IPS-18c (cell line): ENCODE measurements around the gene STK39.

Experiments
- H3K4me3 ChIP-seq: 2 replicates; pipeline ENCODE4 v1.7.0; 2013; ENCODE audit warnings: low read depth, mild to moderate bottlenecking, low read length, moderate library complexity; ENCODE audit not compliant: insufficient read depth
- H3K9me3 ChIP-seq: one replicate; pipeline ENCODE4 v1.6.1; 2013; ENCODE audit warnings: mild to moderate bottlenecking, low read length, moderate library complexity; ENCODE audit not compliant: control insufficient read depth, insufficient read depth

STK39 gene

GRCh38 chr2:168196764-168197180, 50.6 kb downstream of the STK39 start:
- Histone ChIP-seq H3K4me3 (no peak overlapping the region), H3K9me3 (no peaks in the 10 kb centered on the region)

GRCh38 chr2:168194784-168195522, 52.4 kb downstream of the STK39 start:
- Histone ChIP-seq H3K4me3 (no peak overlapping the region), H3K9me3 (no peaks in the 10 kb centered on the region)

GRCh38 chr2:168192839-168193616, 54.4 kb downstream of the STK39 start:
- Histone ChIP-seq H3K9me3 (no peaks in the 10 kb centered on the region), H3K4me3 (no peak overlapping the region)

- Histone ChIP-seq H3K4me3 (no peak overlapping the region), H3K9me3 (no peaks in the 10 kb centered on the region)
Observed at GRCh38 chr2:168191955-168192785, 55.2 kb downstream of the STK39 start.

GRCh38 chr2:168190590-168191336, 56.6 kb downstream of the STK39 start:
- Histone ChIP-seq H3K4me3 (no peak overlapping the region), H3K9me3 (no peaks in the 10 kb centered on the region)

GRCh38 chr2:168189835-168190569, 57.4 kb downstream of the STK39 start:
- H3K4me3 ChIP-seq, result no peak overlapping the region
- H3K9me3 ChIP-seq, result no peaks in the 10 kb centered on the region

- no peak overlapping the region for H3K4me3 ChIP-seq
- no peaks in the 10 kb centered on the region for H3K9me3 ChIP-seq
Observed at GRCh38 chr2:168188002-168188401, 59.4 kb downstream of the STK39 start.

GRCh38 chr2:168186452-168186851, 60.9 kb downstream of the STK39 start:
- H3K4me3 ChIP-seq, result no peak overlapping the region

GRCh38 chr2:168185583-168186274, 61.7 kb downstream of the STK39 start:
- H3K4me3 ChIP-seq, result no peak overlapping the region

More at GRCh38 chr2:168186452-168186851, 60.9 kb downstream of the STK39 start:
- no peaks in the 10 kb centered on the region for H3K9me3 ChIP-seq

GRCh38 chr2:168184681-168185513, 62.5 kb downstream of the STK39 start:
- no peaks in the 10 kb centered on the region for H3K9me3 ChIP-seq
- H3K4me3 ChIP-seq, result no peak overlapping the region

More at GRCh38 chr2:168185583-168186274, 61.7 kb downstream of the STK39 start:
- no peaks in the 10 kb centered on the region for H3K9me3 ChIP-seq

- H3K9me3 ChIP-seq, result no peaks in the 10 kb centered on the region
- no peak overlapping the region for H3K4me3 ChIP-seq
Observed at GRCh38 chr2:168183308-168183997, 63.9 kb downstream of the STK39 start.

- Histone ChIP-seq H3K9me3 (no peaks in the 10 kb centered on the region), H3K4me3 (no peak overlapping the region)
Observed at GRCh38 chr2:168182550-168183249, 64.7 kb downstream of the STK39 start.

- Histone ChIP-seq H3K9me3 (no peaks in the 10 kb centered on the region), H3K4me3 (no peak overlapping the region)
Observed at GRCh38 chr2:168181825-168182224, 65.6 kb downstream of the STK39 start.

- Histone ChIP-seq H3K4me3 (no peak overlapping the region), H3K9me3 (no peaks in the 10 kb centered on the region)
Observed at GRCh38 chr2:168180914-168181313, 66.5 kb downstream of the STK39 start.
